ENCODE measurements around the gene CDH23. TPM values are rescaled to one million over a fixed set of nuclear protein-coding genes. Genes with fewer than 3 reads are reported as not detected.

The CDH23 gene
- total and polyA plus RNA-seq, 2 experiments from 2014 or later: 0.30 to 1.5 TPM

GRCh38 chr10:71706216-71707121, 309.7 kb downstream of the CDH23 start:
- H3K4me2 ChIP-seq: no peak overlapping the region
- H3K36me3 ChIP-seq (replicated peaks; ENCODE audit: insufficient read depth, low read depth): no peaks in the 10 kb centered on the region
- no peaks in the 10 kb centered on the region for H3K9me3 ChIP-seq (ENCODE audit: low read depth)
- H3K4me3 ChIP-seq: no peak overlapping the region
- no peak for DNase-seq (ENCODE audit: low spot score)
- TF ChIP-seq CTCF (IDR thresholded peaks at IDR 0.05; ENCODE audit: poor library complexity) (no peak), EZH2 (IDR thresholded peaks at IDR 0.05; ENCODE audit: borderline replicate concordance) (no peak), EZH2phosphoT487 (IDR thresholded peaks at IDR 0.05; ENCODE audit: low read depth, severe bottlenecking, unreplicated experiment) (no peak)
- no peaks in the 10 kb centered on the region for H3K27me3 ChIP-seq
- no peak overlapping the region for H3K27ac ChIP-seq
- no peaks in the 10 kb centered on the region for H4K20me1 ChIP-seq (ENCODE audit: insufficient read depth, poor library complexity, severe bottlenecking)
- H3K9me2 ChIP-seq (replicated peaks; ENCODE audit: insufficient read depth): no peaks in the 10 kb centered on the region
- no peaks in the 10 kb centered on the region for H3K4me1 ChIP-seq (ENCODE audit: insufficient read depth)
- no peak overlapping the region for H2AFZ ChIP-seq
- H3K79me2 ChIP-seq: no peaks in the 10 kb centered on the region
- 94% methylated on average over 32 of the region's 35 CpGs for WGBS (ENCODE audit: low lambda C conversion rate, missing lambda C conversion rate)

- Histone ChIP-seq H3K79me2 (no peaks in the 10 kb centered on the region), H3K4me3 (no peak overlapping the region), H3K9me2 (replicated peaks; ENCODE audit: insufficient read depth) (no peaks in the 10 kb centered on the region), H3K36me3 (replicated peaks; ENCODE audit: insufficient read depth, low read depth) (no peaks in the 10 kb centered on the region), H3K4me1 (ENCODE audit: insufficient read depth) (no peaks in the 10 kb centered on the region), H2AFZ (no peak overlapping the region), H4K20me1 (ENCODE audit: insufficient read depth, poor library complexity, severe bottlenecking) (no peaks in the 10 kb centered on the region), H3K4me2 (no peak overlapping the region), H3K27ac (no peak overlapping the region), H3K9me3 (ENCODE audit: low read depth) (no peaks in the 10 kb centered on the region), H3K27me3 (no peaks in the 10 kb centered on the region)
- TF ChIP-seq CTCF (IDR thresholded peaks at IDR 0.05; ENCODE audit: poor library complexity) (no peak), EZH2 (IDR thresholded peaks at IDR 0.05; ENCODE audit: borderline replicate concordance) (no peak), EZH2phosphoT487 (IDR thresholded peaks at IDR 0.05; ENCODE audit: low read depth, severe bottlenecking, unreplicated experiment) (no peak)
- 98% methylated on average over 5 of the region's 5 CpGs for WGBS (ENCODE audit: low lambda C conversion rate, missing lambda C conversion rate)
- DNase-seq (ENCODE audit: low spot score): no peak
Observed at GRCh38 chr10:71707240-71707789, 310.6 kb downstream of the CDH23 start.

GRCh38 chr10:71708301-71708703, 311.6 kb downstream of the CDH23 start:
- DNase-seq (ENCODE audit: low spot score): peak; percentile 75
- no peaks in the 10 kb centered on the region for H3K9me3 ChIP-seq (ENCODE audit: low read depth)
- no peak overlapping the region for H2AFZ ChIP-seq
- H4K20me1 ChIP-seq (ENCODE audit: insufficient read depth, poor library complexity, severe bottlenecking): no peaks in the 10 kb centered on the region
- no peaks in the 10 kb centered on the region for H3K36me3 ChIP-seq (replicated peaks; ENCODE audit: insufficient read depth, low read depth)
- no peaks in the 10 kb centered on the region for H3K27me3 ChIP-seq
- no peak overlapping the region for H3K4me3 ChIP-seq
- H3K79me2 ChIP-seq: no peaks in the 10 kb centered on the region
- WGBS (ENCODE audit: low lambda C conversion rate, missing lambda C conversion rate): 22% methylated on average over 10 of the region's 10 CpGs
- H3K4me1 ChIP-seq (ENCODE audit: insufficient read depth): peaks cover 5% of the 10 kb centered on the region
- H3K4me2 ChIP-seq: no peak overlapping the region
- no peaks in the 10 kb centered on the region for H3K9me2 ChIP-seq (replicated peaks; ENCODE audit: insufficient read depth)
- TF ChIP-seq EZH2phosphoT487 (IDR thresholded peaks at IDR 0.05; ENCODE audit: low read depth, severe bottlenecking, unreplicated experiment) (no peak), CTCF (IDR thresholded peaks at IDR 0.05; ENCODE audit: poor library complexity) (peak; percentile 97)
- H3K27ac ChIP-seq: no peak overlapping the region
